HG03060 (cell line): Measurements from ENCODE around the gene RHOBTB1.
A peak's percentile ranks its signal among the peaks of the same experiment; 100 is the strongest.

Source experiments
- ATAC-seq: cut with Tn5 transposase; IDR thresholded peaks from one replicate; pipeline ENCODE4 v1.9.1; 2021; ENCODE audit warnings: low read depth, moderate number of reproducible peaks; ENCODE audit not compliant: unreplicated experiment

RHOBTB1 gene

DNA sequence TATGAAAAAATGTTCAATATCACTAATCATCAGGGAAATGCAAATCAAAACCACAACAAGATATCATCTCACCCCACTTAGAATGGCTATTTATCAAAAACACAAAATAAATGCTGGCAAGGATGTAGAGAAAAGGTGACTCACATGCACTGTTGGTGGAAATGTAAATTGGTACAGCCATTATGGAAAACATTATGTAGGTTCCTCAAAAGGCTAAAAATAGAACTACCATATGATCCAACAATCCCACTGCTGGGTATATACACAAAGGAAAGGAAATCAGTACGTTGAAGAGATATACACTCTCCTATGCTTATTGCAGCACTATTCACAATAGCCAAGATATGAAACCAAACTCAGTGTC lies 115.5 kb downstream of the RHOBTB1 start:
- ATAC-seq, result no peak

DNA sequence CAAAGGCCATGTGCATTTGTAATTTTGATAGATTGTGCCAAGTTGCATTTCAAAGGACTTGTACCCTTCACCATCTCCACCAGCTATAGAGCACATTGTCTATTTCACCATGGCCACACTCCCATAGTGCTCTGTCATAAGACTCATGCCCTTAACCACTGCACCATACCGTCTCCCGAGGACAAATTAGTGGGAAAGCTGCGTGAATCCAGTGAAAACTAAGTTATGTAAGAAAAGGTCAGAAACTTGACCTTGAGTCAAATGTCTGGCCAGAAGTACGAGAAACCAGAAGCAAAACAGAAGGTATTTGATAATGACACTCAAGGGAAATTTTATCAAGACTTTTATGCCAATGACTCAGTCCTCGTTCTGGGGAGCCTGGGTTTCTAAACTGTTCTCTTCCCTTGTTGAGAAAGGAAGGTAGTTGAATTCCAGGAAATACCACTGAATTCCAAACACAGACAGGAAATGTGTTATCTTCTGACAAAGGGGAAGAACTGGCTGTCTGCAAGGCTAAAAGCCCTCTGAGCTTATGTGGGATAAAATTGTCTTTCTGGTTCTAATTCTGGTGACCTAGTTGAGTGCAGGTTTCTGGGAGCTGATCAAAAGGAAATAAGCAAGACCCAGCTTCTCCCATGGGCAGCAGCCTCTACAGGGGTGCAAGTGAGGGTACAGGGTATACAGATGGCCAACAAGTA lies 116.0 kb downstream of the RHOBTB1 start:
- ATAC-seq, result no peak

- ATAC-seq, result no peak
Measured at GRCh38 chr10:60825520-60825919, 118.5 kb downstream of the RHOBTB1 start.

GRCh38 chr10:60823324-60823723 lies 120.7 kb downstream of the RHOBTB1 start:
- ATAC-seq, result no peak

DNA sequence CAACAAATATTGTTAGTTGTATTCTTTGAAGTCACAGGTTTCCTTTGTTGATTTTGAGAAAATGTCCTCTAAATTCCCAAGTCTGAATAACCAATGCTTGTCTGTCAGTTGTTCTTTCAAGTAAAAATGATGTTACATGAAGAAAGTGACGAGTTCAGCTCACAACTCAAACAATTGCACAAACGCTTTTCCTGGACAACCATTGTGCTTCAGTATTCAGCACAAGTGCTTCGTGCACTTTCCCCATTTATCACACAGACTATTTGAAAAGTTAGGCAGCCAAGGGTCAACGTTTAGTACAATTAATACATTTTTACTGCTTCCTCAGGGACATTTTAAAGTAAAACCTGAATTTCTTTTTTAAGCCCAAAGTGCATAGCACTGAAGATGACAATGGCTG lies 121.2 kb downstream of the RHOBTB1 start:
- no peak for ATAC-seq

DNA sequence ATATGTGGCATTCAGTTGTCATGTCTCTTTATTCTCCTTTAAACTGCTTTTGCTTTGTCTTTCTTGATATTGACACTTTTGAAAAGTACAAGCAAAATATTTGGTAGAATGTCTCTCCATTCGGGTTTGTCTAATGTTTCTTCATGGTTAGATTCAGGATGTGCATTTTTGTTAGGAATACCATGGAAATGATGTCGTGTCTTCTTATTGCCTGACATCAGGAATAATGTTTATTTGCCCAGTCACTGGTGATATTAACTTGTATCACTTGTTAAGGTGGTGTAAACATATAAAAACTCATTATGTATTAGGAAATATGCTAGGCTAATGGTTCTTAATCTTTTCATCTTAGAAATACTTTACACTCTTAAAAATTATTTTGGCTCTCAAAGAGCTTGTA lies 122.3 kb downstream of the RHOBTB1 start:
- ATAC-seq, result no peak

- ATAC-seq, result peak; percentile 48
Measured at GRCh38 chr10:60820093-60820754, 123.8 kb downstream of the RHOBTB1 start.
